Measurements from ENCODE around the gene PHACTR1.

PHACTR1 gene

GRCh38 chr6:13007744-13008143 is 291.2 kb downstream of the PHACTR1 start:
- DNase-seq (ENCODE audit: extremely low read depth, low read depth): no peak
- no peak for TF ChIP-seq CTCF (IDR thresholded peaks at IDR 0.05; ENCODE audit: low read depth, low read length)

GRCh38 chr6:13009031-13009430 is 292.5 kb downstream of the PHACTR1 start:
- TF ChIP-seq CTCF (IDR thresholded peaks at IDR 0.05; ENCODE audit: low read depth, low read length): no peak
- no peak for DNase-seq (ENCODE audit: extremely low read depth, low read depth)

GRCh38 chr6:13009461-13009860 is 292.9 kb downstream of the PHACTR1 start:
- TF ChIP-seq CTCF (IDR thresholded peaks at IDR 0.05; ENCODE audit: low read depth, low read length): no peak
- no peak for DNase-seq (ENCODE audit: extremely low read depth, low read depth)

- no peak for DNase-seq (ENCODE audit: extremely low read depth, low read depth)
- no peak for TF ChIP-seq CTCF (IDR thresholded peaks at IDR 0.05; ENCODE audit: low read depth, low read length)
Observed at GRCh38 chr6:13011612-13012146, 295.1 kb downstream of the PHACTR1 start.

- no peak for TF ChIP-seq CTCF (IDR thresholded peaks at IDR 0.05; ENCODE audit: low read depth, low read length)
Observed at GRCh38 chr6:13012296-13012695, 295.7 kb downstream of the PHACTR1 start.

GRCh38 chr6:13012977-13013680 is 296.6 kb downstream of the PHACTR1 start:
- no peak for DNase-seq (ENCODE audit: extremely low read depth, low read depth)
- TF ChIP-seq CTCF (IDR thresholded peaks at IDR 0.05; ENCODE audit: low read depth, low read length): no peak

More at GRCh38 chr6:13012296-13012695, 295.7 kb downstream of the PHACTR1 start:
- DNase-seq (ENCODE audit: extremely low read depth, low read depth): no peak

GRCh38 chr6:13013681-13014503 is 297.3 kb downstream of the PHACTR1 start:
- TF ChIP-seq CTCF (IDR thresholded peaks at IDR 0.05; ENCODE audit: low read depth, low read length): no peak
- no peak for DNase-seq (ENCODE audit: extremely low read depth, low read depth)
